Panc1 (cell line): ENCODE measurements around the gene SEMA3D. TPM values are rescaled to one million over a fixed set of nuclear protein-coding genes. Genes with fewer than 3 reads are reported as not detected.

Experiments used
- ATAC-seq: fragments of 200-7000 bp; cut with Tn5 transposase; 2 replicates; pipeline ENCODE4 v1.9.1; 2020; ENCODE audit warnings: mild to moderate bottlenecking, moderate library complexity
- BruUV-seq: library from RNA; stranded (reverse); fragments of 400-500 nt; replicated peaks from 2 replicates; lab custom pipeline; 2021; lab: Mats Ljungman, UMichigan
- CTCF ChIA-PET: fragments of 300-600 bp; sonication (Branson Sonifier 250); formaldehyde crosslinking; loops from one replicate; lab custom pipeline; 2022; ENCODE audit warnings: antibody characterized with exemption; lab: Charles Lee
- POLR2A ChIA-PET: fragments of 300-600 bp; sonication (Branson Sonifier 250); formaldehyde crosslinking; loops from one replicate; lab custom pipeline; 2022; ENCODE audit warnings: antibody characterized with exemption; lab: Charles Lee
- DNase-seq: peaks from one replicate; pipeline ENCODE4 v3.0.0-alpha.2; 2010; ENCODE audit warnings: low read depth, low spot score
- H3K27ac ChIP-seq: 2 replicates; pipeline ENCODE4 v1.5.1; 2011; ENCODE audit warnings: mild to moderate bottlenecking, low read length, inconsistent platforms
- H3K27me3 ChIP-seq: fragments of 200-500 bp; sonication (Bioruptor generic); 2 replicates; pipeline ENCODE4 v1.6.0; 2014; ENCODE audit warnings: low read length, inconsistent platforms; ENCODE audit not compliant: control insufficient read depth, insufficient read depth
- H3K36me3 ChIP-seq: fragments of 200-500 bp; sonication (Bioruptor generic); 2 replicates; pipeline ENCODE4 v1.5.1; 2014; ENCODE audit warnings: inconsistent platforms, mild to moderate bottlenecking, low read length, moderate library complexity; ENCODE audit not compliant: control insufficient read depth, insufficient read depth
- H3K4me1 ChIP-seq: 2 replicates; pipeline ENCODE4 v1.5.1; 2011; ENCODE audit warnings: inconsistent platforms, mild to moderate bottlenecking, low read length, moderate library complexity; ENCODE audit not compliant: control insufficient read depth, insufficient read depth
- H3K4me3 ChIP-seq, 2 experiments: 2 replicates each; pipeline ENCODE4 v1.5.1; 2011 to 2012; ENCODE audit warnings: low read depth in 2 of 2, low read length in 2 of 2, mild to moderate bottlenecking in 2 of 2, inconsistent platforms in 1 of 2, moderate library complexity in 1 of 2
- H3K9me3 ChIP-seq: fragments of 200-500 bp; sonication (Bioruptor generic); 2 replicates; pipeline ENCODE4 v1.5.1; 2014; ENCODE audit warnings: low read depth, mild to moderate bottlenecking, inconsistent platforms, low read length, moderate library complexity; ENCODE audit not compliant: control insufficient read depth, insufficient read depth
- POLR2AphosphoS5 ChIP-seq: IDR thresholded peaks from 2 replicates; pipeline ENCODE4 v1.6.1; 2012; ENCODE audit warnings: mild to moderate bottlenecking, low read depth, low read length, moderate library complexity
- SIN3A ChIP-seq: IDR thresholded peaks from 2 replicates; pipeline ENCODE4 v1.6.1; 2012; ENCODE audit warnings: low read depth, mild to moderate bottlenecking, low read length, moderate library complexity, borderline replicate concordance; ENCODE audit not compliant: insufficient read depth
- TCF7L2 ChIP-seq: IDR thresholded peaks from 2 replicates; pipeline ENCODE4 v1.6.1; 2011; ENCODE audit warnings: mild to moderate bottlenecking, low read depth, low read length, inconsistent platforms
- in situ Hi-C: cut with HindIII; loops from 2 replicates; pipeline ENCODE4 v1.10.0; 2016; ENCODE audit warnings: low sequenced_read_pairs, low pct_unique_long_range_greater_than_20kb
- intact Hi-C: fragments of 100-400 bp; cut with micrococcal nuclease; formaldehyde crosslinking; loops from one replicate; pipeline ENCODE4 v1.10.0; 2022; ENCODE audit not compliant: unreplicated experiment
- total RNA-seq: library from RNA; stranded (reverse); gene quantifications from one replicate; pipeline ENCODE4 v1.2.1, GENCODE V29; 2021; ENCODE audit not compliant: unreplicated experiment
- TF ChIP-seq, protein P1 (sequence below): fragments of 450-650 bp; IDR thresholded peaks from 2 replicates; pipeline ENCODE4 v1.5.1; 2017; ENCODE audit warnings: mild to moderate bottlenecking
- TF ChIP-seq, protein P2 (sequence below), 2 experiments: IDR thresholded peaks; 2 replicates each; pipeline ENCODE4 v1.6.1; 2011 to 2012; ENCODE audit warnings: low read depth in 2 of 2, control low read depth in 1 of 2, low read length in 1 of 2, mild to moderate bottlenecking in 1 of 2, moderate library complexity in 1 of 2; ENCODE audit not compliant: insufficient read depth in 1 of 2

The SEMA3D gene
- total RNA-seq, 1 experiment from 2014 or later, result 11.5 TPM

DNA sequence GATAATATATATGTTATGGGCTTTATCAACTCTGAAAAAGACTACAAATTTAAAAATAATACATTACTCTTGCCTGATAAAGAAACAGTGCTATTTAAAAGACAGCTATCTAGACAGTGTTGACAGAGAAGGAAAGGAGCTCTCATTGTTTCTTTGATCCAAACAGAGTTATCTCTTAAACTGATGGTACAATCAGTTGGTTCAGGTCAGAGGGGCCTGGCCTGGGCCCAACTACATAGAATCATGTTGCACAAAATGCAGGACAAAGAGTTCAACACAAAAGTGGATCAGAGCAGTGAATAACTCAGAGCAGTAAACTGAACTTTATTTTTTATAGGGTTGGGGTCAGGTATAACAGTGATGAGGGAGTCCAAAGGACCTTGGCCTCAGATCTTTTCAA lies 33.8 kb upstream of the SEMA3D start:
- Histone ChIP-seq H3K4me3 (no peak overlapping the region), H3K36me3 (no peaks in the 10 kb centered on the region), H3K4me1 (peaks cover 6% of the 10 kb centered on the region), H3K27ac (no peak overlapping the region), H3K9me3 (no peaks in the 10 kb centered on the region), H3K27me3 (no peaks in the 10 kb centered on the region)
- in situ Hi-C loops (no loop called here), intact Hi-C loops (no loop called here)
- DNase-seq (no peak), ATAC-seq (no peak)
- POLR2A ChIA-PET, result no interaction called here
- CTCF ChIA-PET, result interaction anchor here (0.6 kb wide), 1 partner anchor 197 kb away, joined by 9 read pairs; no protein-coding TSS in a partner anchor
- no TSS peak for BruUV-seq
- TF ChIP-seq, protein P1, sequence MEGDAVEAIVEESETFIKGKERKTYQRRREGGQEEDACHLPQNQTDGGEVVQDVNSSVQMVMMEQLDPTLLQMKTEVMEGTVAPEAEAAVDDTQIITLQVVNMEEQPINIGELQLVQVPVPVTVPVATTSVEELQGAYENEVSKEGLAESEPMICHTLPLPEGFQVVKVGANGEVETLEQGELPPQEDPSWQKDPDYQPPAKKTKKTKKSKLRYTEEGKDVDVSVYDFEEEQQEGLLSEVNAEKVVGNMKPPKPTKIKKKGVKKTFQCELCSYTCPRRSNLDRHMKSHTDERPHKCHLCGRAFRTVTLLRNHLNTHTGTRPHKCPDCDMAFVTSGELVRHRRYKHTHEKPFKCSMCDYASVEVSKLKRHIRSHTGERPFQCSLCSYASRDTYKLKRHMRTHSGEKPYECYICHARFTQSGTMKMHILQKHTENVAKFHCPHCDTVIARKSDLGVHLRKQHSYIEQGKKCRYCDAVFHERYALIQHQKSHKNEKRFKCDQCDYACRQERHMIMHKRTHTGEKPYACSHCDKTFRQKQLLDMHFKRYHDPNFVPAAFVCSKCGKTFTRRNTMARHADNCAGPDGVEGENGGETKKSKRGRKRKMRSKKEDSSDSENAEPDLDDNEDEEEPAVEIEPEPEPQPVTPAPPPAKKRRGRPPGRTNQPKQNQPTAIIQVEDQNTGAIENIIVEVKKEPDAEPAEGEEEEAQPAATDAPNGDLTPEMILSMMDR, result no peak
- no peak for TF ChIP-seq TCF7L2
- no peak for TF ChIP-seq SIN3A
- TF ChIP-seq, protein P2, sequence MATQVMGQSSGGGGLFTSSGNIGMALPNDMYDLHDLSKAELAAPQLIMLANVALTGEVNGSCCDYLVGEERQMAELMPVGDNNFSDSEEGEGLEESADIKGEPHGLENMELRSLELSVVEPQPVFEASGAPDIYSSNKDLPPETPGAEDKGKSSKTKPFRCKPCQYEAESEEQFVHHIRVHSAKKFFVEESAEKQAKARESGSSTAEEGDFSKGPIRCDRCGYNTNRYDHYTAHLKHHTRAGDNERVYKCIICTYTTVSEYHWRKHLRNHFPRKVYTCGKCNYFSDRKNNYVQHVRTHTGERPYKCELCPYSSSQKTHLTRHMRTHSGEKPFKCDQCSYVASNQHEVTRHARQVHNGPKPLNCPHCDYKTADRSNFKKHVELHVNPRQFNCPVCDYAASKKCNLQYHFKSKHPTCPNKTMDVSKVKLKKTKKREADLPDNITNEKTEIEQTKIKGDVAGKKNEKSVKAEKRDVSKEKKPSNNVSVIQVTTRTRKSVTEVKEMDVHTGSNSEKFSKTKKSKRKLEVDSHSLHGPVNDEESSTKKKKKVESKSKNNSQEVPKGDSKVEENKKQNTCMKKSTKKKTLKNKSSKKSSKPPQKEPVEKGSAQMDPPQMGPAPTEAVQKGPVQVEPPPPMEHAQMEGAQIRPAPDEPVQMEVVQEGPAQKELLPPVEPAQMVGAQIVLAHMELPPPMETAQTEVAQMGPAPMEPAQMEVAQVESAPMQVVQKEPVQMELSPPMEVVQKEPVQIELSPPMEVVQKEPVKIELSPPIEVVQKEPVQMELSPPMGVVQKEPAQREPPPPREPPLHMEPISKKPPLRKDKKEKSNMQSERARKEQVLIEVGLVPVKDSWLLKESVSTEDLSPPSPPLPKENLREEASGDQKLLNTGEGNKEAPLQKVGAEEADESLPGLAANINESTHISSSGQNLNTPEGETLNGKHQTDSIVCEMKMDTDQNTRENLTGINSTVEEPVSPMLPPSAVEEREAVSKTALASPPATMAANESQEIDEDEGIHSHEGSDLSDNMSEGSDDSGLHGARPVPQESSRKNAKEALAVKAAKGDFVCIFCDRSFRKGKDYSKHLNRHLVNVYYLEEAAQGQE (IDR thresholded peaks at IDR 0.05; ENCODE audit: insufficient read depth in 1 of 2, low read depth in 2 of 2, low read length in 1 of 2), result no peak
- TF ChIP-seq POLR2AphosphoS5, result no peak

DNA sequence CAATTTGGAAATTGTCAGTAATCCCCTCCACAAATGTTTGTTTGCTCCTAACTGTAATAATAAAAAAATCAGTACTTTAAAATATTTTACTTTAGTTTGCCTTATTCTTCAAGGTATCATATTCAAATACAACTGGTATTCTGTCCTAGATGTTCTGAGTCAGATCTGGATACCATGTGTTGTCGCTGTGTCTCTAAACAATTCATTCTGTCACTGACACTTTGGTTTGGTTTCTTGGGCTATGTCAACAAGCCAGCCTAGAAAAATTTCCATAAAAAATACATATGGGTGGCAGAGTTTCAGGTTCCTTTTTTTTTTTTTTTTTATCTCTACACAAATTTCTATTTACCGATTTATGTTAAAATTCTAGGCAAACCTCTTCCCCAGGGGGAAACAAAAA lies 33.2 kb upstream of the SEMA3D start:
- ChIA-PET POLR2A (no interaction called here), CTCF (interaction anchor here (0.6 kb wide), 1 partner anchor 198 kb away, joined by 9 read pairs; no protein-coding TSS in a partner anchor)
- H3K4me3 ChIP-seq, result no peak overlapping the region
- in situ Hi-C loops (no loop called here), intact Hi-C loops (no loop called here)
- H3K36me3 ChIP-seq, result no peaks in the 10 kb centered on the region
- H3K9me3 ChIP-seq, result no peaks in the 10 kb centered on the region
- TF ChIP-seq, protein P1, result no peak
- no peak for TF ChIP-seq SIN3A
- TF ChIP-seq POLR2AphosphoS5, result no peak
- TF ChIP-seq, protein P2 (IDR thresholded peaks at IDR 0.05; ENCODE audit: insufficient read depth in 1 of 2, low read depth in 2 of 2, low read length in 1 of 2), result no peak
- no peak for TF ChIP-seq TCF7L2
- no peaks in the 10 kb centered on the region for H3K27me3 ChIP-seq
- no peak for ATAC-seq
- no peak overlapping the region for H3K27ac ChIP-seq
- no peak for DNase-seq
- H3K4me1 ChIP-seq, result no peaks in the 10 kb centered on the region
- no TSS peak for BruUV-seq
